ENCODE results near the gene GRID1.

The GRID1 gene

DNA sequence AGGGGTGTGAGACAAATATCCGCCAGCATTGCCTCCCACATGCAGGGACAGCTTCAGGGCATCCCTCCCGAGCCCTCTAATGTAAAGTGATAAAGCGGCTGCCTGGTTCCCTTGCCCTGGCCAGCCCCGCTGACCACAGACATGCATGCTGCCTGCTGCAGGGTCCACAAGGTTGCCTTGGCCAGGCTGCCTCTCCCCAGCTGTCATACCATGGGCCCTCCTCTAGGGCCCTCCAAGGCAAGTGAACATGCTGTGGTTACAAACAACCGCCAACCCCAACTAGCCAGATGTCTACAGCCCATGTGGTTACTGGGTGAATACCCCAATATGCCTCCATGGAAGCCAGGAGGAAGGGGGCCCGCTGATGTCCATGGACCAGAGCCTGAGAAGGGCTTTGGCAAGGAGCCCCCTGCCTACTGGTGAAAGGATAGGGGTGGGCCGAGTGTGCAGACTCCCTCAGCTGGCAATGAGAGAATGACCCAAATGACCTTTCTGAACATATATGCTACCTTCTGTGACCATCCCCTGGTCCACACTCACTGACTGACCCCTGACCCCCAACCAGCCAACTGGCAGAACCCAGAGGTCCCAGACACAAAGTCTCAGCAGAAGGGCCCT, 37.4 kb downstream of the GRID1 start:
- TF ChIP-seq ZFHX2 (tag by site-specific recombination; conservative IDR thresholded peaks at IDR 0.05) (no peak), ZNF837 (tag by site-specific recombination; IDR thresholded peaks at IDR 0.05) (no peak), ZNF350 (tag by site-specific recombination; IDR thresholded peaks at IDR 0.05) (no peak), ZNF843 (tag by site-specific recombination; IDR thresholded peaks at IDR 0.05) (no peak), ZNF391 (tag by site-specific recombination; IDR thresholded peaks at IDR 0.05; ENCODE audit: borderline replicate concordance, low read depth) (no peak), ZNF266 (tag by site-specific recombination; IDR thresholded peaks at IDR 0.05; ENCODE audit: low read depth) (no peak), ZNF624 (tag by site-specific recombination; IDR thresholded peaks at IDR 0.05) (no peak)
- TF ChIP-seq, protein P1, sequence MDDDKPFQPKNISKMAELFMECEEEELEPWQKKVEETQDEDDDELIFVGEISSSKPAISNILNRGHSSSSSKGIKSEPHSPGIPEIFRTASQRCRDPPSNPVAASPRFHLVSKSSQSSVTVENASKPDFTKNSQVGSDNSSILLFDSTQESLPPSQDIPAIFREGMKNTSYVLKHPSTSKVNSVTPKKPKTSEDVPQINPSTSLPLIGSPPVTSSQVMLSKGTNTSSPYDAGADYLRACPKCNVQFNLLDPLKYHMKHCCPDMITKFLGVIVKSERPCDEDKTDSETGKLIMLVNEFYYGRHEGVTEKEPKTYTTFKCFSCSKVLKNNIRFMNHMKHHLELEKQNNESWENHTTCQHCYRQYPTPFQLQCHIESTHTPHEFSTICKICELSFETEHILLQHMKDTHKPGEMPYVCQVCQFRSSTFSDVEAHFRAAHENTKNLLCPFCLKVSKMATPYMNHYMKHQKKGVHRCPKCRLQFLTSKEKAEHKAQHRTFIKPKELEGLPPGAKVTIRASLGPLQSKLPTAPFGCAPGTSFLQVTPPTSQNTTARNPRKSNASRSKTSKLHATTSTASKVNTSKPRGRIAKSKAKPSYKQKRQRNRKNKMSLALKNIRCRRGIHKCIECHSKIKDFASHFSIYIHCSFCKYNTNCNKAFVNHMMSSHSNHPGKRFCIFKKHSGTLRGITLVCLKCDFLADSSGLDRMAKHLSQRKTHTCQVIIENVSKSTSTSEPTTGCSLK (tag by site-specific recombination; IDR thresholded peaks at IDR 0.05): no peak
- TF ChIP-seq, protein P2, sequence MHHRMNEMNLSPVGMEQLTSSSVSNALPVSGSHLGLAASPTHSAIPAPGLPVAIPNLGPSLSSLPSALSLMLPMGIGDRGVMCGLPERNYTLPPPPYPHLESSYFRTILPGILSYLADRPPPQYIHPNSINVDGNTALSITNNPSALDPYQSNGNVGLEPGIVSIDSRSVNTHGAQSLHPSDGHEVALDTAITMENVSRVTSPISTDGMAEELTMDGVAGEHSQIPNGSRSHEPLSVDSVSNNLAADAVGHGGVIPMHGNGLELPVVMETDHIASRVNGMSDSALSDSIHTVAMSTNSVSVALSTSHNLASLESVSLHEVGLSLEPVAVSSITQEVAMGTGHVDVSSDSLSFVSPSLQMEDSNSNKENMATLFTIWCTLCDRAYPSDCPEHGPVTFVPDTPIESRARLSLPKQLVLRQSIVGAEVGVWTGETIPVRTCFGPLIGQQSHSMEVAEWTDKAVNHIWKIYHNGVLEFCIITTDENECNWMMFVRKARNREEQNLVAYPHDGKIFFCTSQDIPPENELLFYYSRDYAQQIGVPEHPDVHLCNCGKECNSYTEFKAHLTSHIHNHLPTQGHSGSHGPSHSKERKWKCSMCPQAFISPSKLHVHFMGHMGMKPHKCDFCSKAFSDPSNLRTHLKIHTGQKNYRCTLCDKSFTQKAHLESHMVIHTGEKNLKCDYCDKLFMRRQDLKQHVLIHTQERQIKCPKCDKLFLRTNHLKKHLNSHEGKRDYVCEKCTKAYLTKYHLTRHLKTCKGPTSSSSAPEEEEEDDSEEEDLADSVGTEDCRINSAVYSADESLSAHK (tag by site-specific recombination; IDR thresholded peaks at IDR 0.05): no peak
- H3K36me3 ChIP-seq (ENCODE audit: control insufficient read depth in 2 of 2, insufficient read depth in 1 of 2, low read length in 2 of 2): no peaks in the 10 kb centered on the region
- no peaks in the 10 kb centered on the region for H3K9me3 ChIP-seq (ENCODE audit: control insufficient read depth, insufficient read depth, low read depth, low read length)
- peaks cover 1% of the 10 kb centered on the region; the same call in 1 of the 2 replicates for H3K4me1 ChIP-seq (ENCODE audit: control insufficient read depth, insufficient read depth, low read length)
- H3K27ac ChIP-seq (ENCODE audit: extremely low read depth, low read depth, low read length): no peak overlapping the region
- no peak overlapping the region for H3K4me3 ChIP-seq (ENCODE audit: low read depth, low read length)
- ChIA-PET POLR2A (no interaction called here), CTCF (no interaction called here)

DNA sequence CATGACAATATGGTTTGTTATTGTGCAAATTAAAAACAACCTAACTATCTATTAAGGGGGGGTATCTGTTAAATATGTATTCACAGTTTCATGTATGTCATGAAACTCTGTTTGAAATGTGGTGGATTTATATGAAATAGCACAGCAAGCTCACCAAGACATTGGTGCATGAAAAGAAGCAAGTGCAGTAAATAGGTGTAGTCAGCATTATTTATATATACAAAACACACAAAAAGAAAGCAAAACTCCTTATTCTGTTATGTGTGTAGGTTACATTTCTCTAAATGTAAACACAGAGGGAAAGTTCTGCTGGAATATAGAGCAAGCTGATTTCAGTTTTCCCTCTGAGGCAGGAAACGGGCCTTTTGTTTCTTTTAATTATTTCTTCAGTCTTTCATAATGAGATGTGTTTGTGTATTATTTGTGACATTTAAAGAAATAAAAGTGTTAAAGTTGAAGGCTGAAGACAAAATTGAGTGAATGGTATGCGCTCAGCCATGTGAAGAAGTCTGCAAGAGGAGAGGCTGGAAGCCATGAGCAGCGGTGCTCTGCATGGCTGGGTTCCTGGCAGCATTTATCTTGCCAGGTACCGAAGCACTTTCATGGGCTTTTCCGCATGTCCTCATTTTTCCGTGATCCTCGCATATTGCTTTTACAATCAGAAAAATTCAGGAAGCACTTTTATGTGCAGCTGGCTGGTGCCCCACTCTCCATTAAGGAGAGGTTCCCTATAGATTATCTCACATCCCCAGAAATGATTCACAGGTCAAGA, 38.5 kb downstream of the GRID1 start:
- no peak overlapping the region for H3K27ac ChIP-seq (ENCODE audit: extremely low read depth, low read depth, low read length)
- H3K4me1 ChIP-seq (ENCODE audit: control insufficient read depth, insufficient read depth, low read length): peaks cover 2% of the 10 kb centered on the region; the same call in 1 of the 2 replicates
- TF ChIP-seq, protein P3, sequence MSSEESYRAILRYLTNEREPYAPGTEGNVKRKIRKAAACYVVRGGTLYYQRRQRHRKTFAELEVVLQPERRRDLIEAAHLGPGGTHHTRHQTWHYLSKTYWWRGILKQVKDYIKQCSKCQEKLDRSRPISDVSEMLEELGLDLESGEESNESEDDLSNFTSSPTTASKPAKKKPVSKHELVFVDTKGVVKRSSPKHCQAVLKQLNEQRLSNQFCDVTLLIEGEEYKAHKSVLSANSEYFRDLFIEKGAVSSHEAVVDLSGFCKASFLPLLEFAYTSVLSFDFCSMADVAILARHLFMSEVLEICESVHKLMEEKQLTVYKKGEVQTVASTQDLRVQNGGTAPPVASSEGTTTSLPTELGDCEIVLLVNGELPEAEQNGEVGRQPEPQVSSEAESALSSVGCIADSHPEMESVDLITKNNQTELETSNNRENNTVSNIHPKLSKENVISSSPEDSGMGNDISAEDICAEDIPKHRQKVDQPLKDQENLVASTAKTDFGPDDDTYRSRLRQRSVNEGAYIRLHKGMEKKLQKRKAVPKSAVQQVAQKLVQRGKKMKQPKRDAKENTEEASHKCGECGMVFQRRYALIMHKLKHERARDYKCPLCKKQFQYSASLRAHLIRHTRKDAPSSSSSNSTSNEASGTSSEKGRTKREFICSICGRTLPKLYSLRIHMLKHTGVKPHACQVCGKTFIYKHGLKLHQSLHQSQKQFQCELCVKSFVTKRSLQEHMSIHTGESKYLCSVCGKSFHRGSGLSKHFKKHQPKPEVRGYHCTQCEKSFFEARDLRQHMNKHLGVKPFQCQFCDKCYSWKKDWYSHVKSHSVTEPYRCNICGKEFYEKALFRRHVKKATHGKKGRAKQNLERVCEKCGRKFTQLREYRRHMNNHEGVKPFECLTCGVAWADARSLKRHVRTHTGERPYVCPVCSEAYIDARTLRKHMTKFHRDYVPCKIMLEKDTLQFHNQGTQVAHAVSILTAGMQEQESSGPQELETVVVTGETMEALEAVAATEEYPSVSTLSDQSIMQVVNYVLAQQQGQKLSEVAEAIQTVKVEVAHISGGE (tag by site-specific recombination; conservative IDR thresholded peaks at IDR 0.05; ENCODE audit: low read depth): no peak
- TF ChIP-seq, protein P4, sequence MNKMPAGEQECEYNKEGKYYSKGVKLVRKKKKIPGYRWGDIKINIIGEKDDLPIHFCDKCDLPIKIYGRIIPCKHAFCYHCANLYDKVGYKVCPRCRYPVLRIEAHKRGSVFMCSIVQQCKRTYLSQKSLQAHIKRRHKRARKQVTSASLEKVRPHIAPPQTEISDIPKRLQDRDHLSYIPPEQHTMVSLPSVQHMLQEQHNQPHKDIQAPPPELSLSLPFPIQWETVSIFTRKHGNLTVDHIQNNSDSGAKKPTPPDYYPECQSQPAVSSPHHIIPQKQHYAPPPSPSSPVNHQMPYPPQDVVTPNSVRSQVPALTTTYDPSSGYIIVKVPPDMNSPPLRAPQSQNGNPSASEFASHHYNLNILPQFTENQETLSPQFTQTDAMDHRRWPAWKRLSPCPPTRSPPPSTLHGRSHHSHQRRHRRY (tag by site-specific recombination; IDR thresholded peaks at IDR 0.05): no peak
- no peak for TF ChIP-seq ZNF394 (tag by site-specific recombination; IDR thresholded peaks at IDR 0.05; ENCODE audit: borderline replicate concordance)
- no peak for TF ChIP-seq EGR2 (tag by site-specific recombination; IDR thresholded peaks at IDR 0.05; ENCODE audit: low read depth)
- TF ChIP-seq, protein P5, sequence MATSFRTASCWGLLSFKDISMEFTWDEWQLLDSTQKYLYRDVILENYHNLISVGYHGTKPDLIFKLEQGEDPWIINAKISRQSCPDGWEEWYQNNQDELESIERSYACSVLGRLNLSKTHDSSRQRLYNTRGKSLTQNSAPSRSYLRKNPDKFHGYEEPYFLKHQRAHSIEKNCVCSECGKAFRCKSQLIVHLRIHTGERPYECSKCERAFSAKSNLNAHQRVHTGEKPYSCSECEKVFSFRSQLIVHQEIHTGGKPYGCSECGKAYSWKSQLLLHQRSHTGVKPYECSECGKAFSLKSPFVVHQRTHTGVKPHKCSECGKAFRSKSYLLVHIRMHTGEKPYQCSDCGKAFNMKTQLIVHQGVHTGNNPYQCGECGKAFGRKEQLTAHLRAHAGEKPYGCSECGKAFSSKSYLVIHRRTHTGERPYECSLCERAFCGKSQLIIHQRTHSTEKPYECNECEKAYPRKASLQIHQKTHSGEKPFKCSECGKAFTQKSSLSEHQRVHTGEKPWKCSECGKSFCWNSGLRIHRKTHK (tag by site-specific recombination; IDR thresholded peaks at IDR 0.05): no peak
- TF ChIP-seq ZNF571 (tag by site-specific recombination; IDR thresholded peaks at IDR 0.05): no peak
- TF ChIP-seq ZNF211 (tag by site-specific recombination; IDR thresholded peaks at IDR 0.05; ENCODE audit: low read depth): no peak
- TF ChIP-seq, protein P2 (tag by site-specific recombination; IDR thresholded peaks at IDR 0.05): no peak
- TF ChIP-seq ZNF837 (tag by site-specific recombination; IDR thresholded peaks at IDR 0.05): no peak
- no peak for TF ChIP-seq ZNF558 (tag by site-specific recombination; IDR thresholded peaks at IDR 0.05)
- POLR2A ChIA-PET: no interaction called here
- H3K9me3 ChIP-seq (ENCODE audit: control insufficient read depth, insufficient read depth, low read depth, low read length): no peaks in the 10 kb centered on the region
- H3K36me3 ChIP-seq (ENCODE audit: control insufficient read depth in 2 of 2, insufficient read depth in 1 of 2, low read length in 2 of 2): no peaks in the 10 kb centered on the region
- no peak overlapping the region for H3K4me3 ChIP-seq (ENCODE audit: low read depth, low read length)
- CTCF ChIA-PET: no interaction called here
